ENCODE measurements around the gene PDLIM5.

- TF ChIP-seq FOXA1 (IDR thresholded peaks at IDR 0.05), result no peak
- TF ChIP-seq FOXK2 (IDR thresholded peaks at IDR 0.05), result no peak
- TF ChIP-seq FOXM1 (IDR thresholded peaks at IDR 0.05; ENCODE audit: borderline replicate concordance), result no peak
- no peak for TF ChIP-seq NFRKB (IDR thresholded peaks at IDR 0.05)
- TF ChIP-seq CTBP1 (IDR thresholded peaks at IDR 0.05; ENCODE audit: borderline replicate concordance), result no peak
- no peak for TF ChIP-seq LEF1 (IDR thresholded peaks at IDR 0.05; ENCODE audit: borderline replicate concordance)
- no peak for TF ChIP-seq BHLHE40 (IDR thresholded peaks at IDR 0.05; ENCODE audit: borderline replicate concordance)
- TF ChIP-seq SP1 (IDR thresholded peaks at IDR 0.05), result no peak
These were observed 23.3 kb downstream of the PDLIM5 start for GRCh38 chr4:94475050-94475449.
